Esophagus muscularis mucosa (tissue), 4 donors: ENCODE results near the gene CD6. TPM values are rescaled to one million over a fixed set of nuclear protein-coding genes. Genes with fewer than 3 reads are reported as not detected.

Experiments
- DNase-seq: peaks from one replicate; pipeline ENCODE4 v3.0.0-alpha.2; 2017; ENCODE audit errors: extremely low spot score
- H3K27ac ChIP-seq, 4 donors: fragments of 200-600 bp; sonication (generic); replicated peaks in 1 of 4; 1 replicate in 3 of 4; 2 replicates in 1 of 4; pipeline ENCODE4 v1.5.1; 2016 to 2019; ENCODE audit warnings: mild to moderate bottlenecking in 1 of 4
- H3K27me3 ChIP-seq, 4 donors: fragments of 200-600 bp; sonication (generic); one replicate each; pipeline versions ENCODE4 v1.5.1 to v1.6.0; 2016 to 2019
- H3K36me3 ChIP-seq, 4 donors: fragments of 200-600 bp; sonication (generic); one replicate each; pipeline ENCODE4 v1.5.1; 2016 to 2019
- H3K4me1 ChIP-seq, 4 donors: fragments of 200-600 bp; sonication (generic); one replicate each; pipeline ENCODE4 v1.5.1; 2016 to 2019
- H3K4me3 ChIP-seq, 4 donors: fragments of 200-600 bp; sonication (generic); 1 replicate in 2 of 4; 2 replicates in 2 of 4; pipeline ENCODE4 v1.5.1; 2016 to 2019; ENCODE audit warnings: mild to moderate bottlenecking in 4 of 4, moderate library complexity in 1 of 4
- H3K9me3 ChIP-seq, 4 donors: fragments of 200-600 bp; sonication (generic); 1 replicate in 3 of 4; 2 replicates in 1 of 4; pipeline ENCODE4 v1.5.1; 2016 to 2019
- CTCF ChIP-seq, 3 experiments: fragments of 200-600 bp in 2 of 3; fragments of 450-650 bp in 1 of 3; sonication (generic) in 2 of 3; IDR thresholded peaks; one replicate each; pipeline ENCODE4 v1.5.1; 2017 to 2019; ENCODE audit warnings: antibody characterized with exemption in 3 of 3, mild to moderate bottlenecking in 2 of 3, moderate library complexity in 1 of 3
- EP300 ChIP-seq: sonication (generic); formaldehyde crosslinking; IDR thresholded peaks from one replicate; pipeline ENCODE4 v1.6.1; 2017; ENCODE audit warnings: antibody characterized with exemption
- POLR2A ChIP-seq: fragments of 450-650 bp; IDR thresholded peaks from one replicate; pipeline ENCODE4 v1.6.1; 2017; ENCODE audit warnings: antibody characterized with exemption, moderate library complexity, mild to moderate bottlenecking, low read depth
- POLR2AphosphoS5 ChIP-seq, 2 donors: sonication (generic); formaldehyde crosslinking; IDR thresholded peaks; one replicate each; pipeline ENCODE4 v1.6.1; 2017; ENCODE audit warnings: antibody characterized with exemption in 2 of 2
- WGBS: methylation state at CpG from one replicate; pipeline ENCODE4 v1.1.5; 2018; 5-methylcytosine and 5-hydroxymethylcytosine counted together
- intact Hi-C: fragments of 100-400 bp; cut with DNase I; formaldehyde crosslinking; loops from one replicate; pipeline ENCODE4 v1.15.1; 2023
- total RNA-seq, 4 donors: library from RNA; depleted of rRNA; stranded (reverse); fragments of >200 nt; gene quantifications; one replicate each; pipeline versions ENCODE4 v1.1.0 to v1.2.1, GENCODE V29; 2016

The CD6 gene
- total RNA-seq, 4 donors from 2014 or later: 0.32 to 2.2 (median 1.3) TPM; not detected in 1

- no peak for TF ChIP-seq EP300
- TF ChIP-seq POLR2AphosphoS5 (IDR thresholded peaks at IDR 0.05): no peak
- TF ChIP-seq CTCF (IDR thresholded peaks at IDR 0.05): no peak
- no peak for TF ChIP-seq POLR2A
- no peak overlapping the region for H3K27ac ChIP-seq
- no peaks in the 10 kb centered on the region for H3K9me3 ChIP-seq
- no peak for DNase-seq
- H3K4me1 ChIP-seq: peaks cover 14 to 24% (median 17%) of the 10 kb centered on the region in 4 donors
- H3K27me3 ChIP-seq: no peaks in the 10 kb centered on the region
- intact Hi-C loops: no loop called here
- no peak overlapping the region for H3K4me3 ChIP-seq
- H3K36me3 ChIP-seq: no peaks in the 10 kb centered on the region
- WGBS: 90% methylated on average over 17 of the region's 17 CpGs
Observed at GRCh38 chr11:61027141-61027840, 55.8 kb downstream of the CD6 start.

GRCh38 chr11:61028135-61028729, 56.8 kb downstream of the CD6 start:
- no peak for DNase-seq
- no peaks in the 10 kb centered on the region for H3K36me3 ChIP-seq
- WGBS: 74% methylated on average over 7 of the region's 7 CpGs
- no peaks in the 10 kb centered on the region for H3K27me3 ChIP-seq
- H3K4me3 ChIP-seq: no peak overlapping the region
- TF ChIP-seq POLR2A (no peak), EP300 (no peak), POLR2AphosphoS5 (IDR thresholded peaks at IDR 0.05) (no peak), CTCF (IDR thresholded peaks at IDR 0.05) (no peak)
- intact Hi-C loops: no loop called here
- H3K4me1 ChIP-seq: peaks cover 14 to 24% (median 17%) of the 10 kb centered on the region in 4 donors
- H3K27ac ChIP-seq: no peak overlapping the region
- H3K9me3 ChIP-seq: no peaks in the 10 kb centered on the region

- DNase-seq: no peak
- no peaks in the 10 kb centered on the region for H3K9me3 ChIP-seq
- no peak overlapping the region for H3K4me3 ChIP-seq
- no peak overlapping the region for H3K27ac ChIP-seq
- no peaks in the 10 kb centered on the region for H3K27me3 ChIP-seq
- no peaks in the 10 kb centered on the region for H3K36me3 ChIP-seq
- intact Hi-C loops: no loop called here
- H3K4me1 ChIP-seq: peaks cover 0 to 42% (median 27%) of the 10 kb centered on the region in 4 donors
- WGBS: 88% methylated on average over 2 of the region's 2 CpGs
- TF ChIP-seq POLR2A (no peak), CTCF (IDR thresholded peaks at IDR 0.05) (no peak), POLR2AphosphoS5 (IDR thresholded peaks at IDR 0.05) (no peak), EP300 (no peak)
Observed at GRCh38 chr11:61032824-61033223, 61.3 kb downstream of the CD6 start.

GRCh38 chr11:61033417-61033816, 61.9 kb downstream of the CD6 start:
- Histone ChIP-seq H3K4me1 (peaks cover 0 to 42% (median 29%) of the 10 kb centered on the region in 4 donors), H3K27me3 (no peaks in the 10 kb centered on the region), H3K27ac (peak overlapping the region in 3 of 4 donors; percentile 67 to 71 (median 67)), H3K36me3 (no peaks in the 10 kb centered on the region), H3K9me3 (no peaks in the 10 kb centered on the region), H3K4me3 (no peak overlapping the region)
- no peak for TF ChIP-seq CTCF (IDR thresholded peaks at IDR 0.05)
- TF ChIP-seq POLR2AphosphoS5 (IDR thresholded peaks at IDR 0.05): no peak
- no peak for TF ChIP-seq POLR2A
- TF ChIP-seq EP300: no peak
- 86% methylated on average over 4 of the region's 4 CpGs for WGBS
- DNase-seq: no peak
- intact Hi-C loops: no loop called here
